Lower leg skin (tissue), 3 donors: ENCODE measurements around the gene SIPA1.

Experiments used
- POLR2A ChIP-seq, 2 donors: fragments of 450-650 bp; IDR thresholded peaks; one replicate each; pipeline ENCODE4 v1.6.1; 2016 to 2017; ENCODE audit warnings: antibody characterized with exemption in 2 of 2, mild to moderate bottlenecking in 1 of 2, moderate library complexity in 1 of 2
- TF ChIP-seq, protein P1 (sequence below), 3 donors: fragments of 450-650 bp; IDR thresholded peaks; one replicate each; pipeline ENCODE4 v1.5.1; 2016; ENCODE audit warnings: antibody characterized with exemption in 3 of 3, mild to moderate bottlenecking in 3 of 3, moderate library complexity in 2 of 3

DNA sequence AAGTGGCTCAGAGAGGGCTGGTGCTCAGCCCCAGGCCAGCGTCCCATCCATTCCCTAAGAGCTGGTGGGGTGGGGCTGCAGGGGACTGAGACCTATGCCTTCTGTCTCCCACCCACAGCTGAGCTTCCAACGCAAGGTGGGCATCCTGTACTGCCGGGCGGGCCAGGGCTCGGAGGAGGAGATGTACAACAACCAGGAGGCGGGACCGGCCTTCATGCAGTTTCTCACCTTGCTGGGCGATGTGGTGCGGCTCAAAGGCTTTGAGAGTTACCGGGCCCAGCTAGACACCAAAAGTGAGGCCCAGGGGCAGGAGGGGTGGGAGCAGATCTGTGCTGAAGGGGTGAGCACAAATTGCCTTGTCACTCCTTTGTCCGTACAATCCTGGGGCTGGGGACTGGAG lies 6.9 kb downstream of the SIPA1 start:
- TF ChIP-seq, protein P1, sequence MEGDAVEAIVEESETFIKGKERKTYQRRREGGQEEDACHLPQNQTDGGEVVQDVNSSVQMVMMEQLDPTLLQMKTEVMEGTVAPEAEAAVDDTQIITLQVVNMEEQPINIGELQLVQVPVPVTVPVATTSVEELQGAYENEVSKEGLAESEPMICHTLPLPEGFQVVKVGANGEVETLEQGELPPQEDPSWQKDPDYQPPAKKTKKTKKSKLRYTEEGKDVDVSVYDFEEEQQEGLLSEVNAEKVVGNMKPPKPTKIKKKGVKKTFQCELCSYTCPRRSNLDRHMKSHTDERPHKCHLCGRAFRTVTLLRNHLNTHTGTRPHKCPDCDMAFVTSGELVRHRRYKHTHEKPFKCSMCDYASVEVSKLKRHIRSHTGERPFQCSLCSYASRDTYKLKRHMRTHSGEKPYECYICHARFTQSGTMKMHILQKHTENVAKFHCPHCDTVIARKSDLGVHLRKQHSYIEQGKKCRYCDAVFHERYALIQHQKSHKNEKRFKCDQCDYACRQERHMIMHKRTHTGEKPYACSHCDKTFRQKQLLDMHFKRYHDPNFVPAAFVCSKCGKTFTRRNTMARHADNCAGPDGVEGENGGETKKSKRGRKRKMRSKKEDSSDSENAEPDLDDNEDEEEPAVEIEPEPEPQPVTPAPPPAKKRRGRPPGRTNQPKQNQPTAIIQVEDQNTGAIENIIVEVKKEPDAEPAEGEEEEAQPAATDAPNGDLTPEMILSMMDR (IDR thresholded peaks at IDR 0.05), result no peak
- no peak for TF ChIP-seq POLR2A (IDR thresholded peaks at IDR 0.05)
